Lower leg skin (tissue), 4 donors: Measurements from ENCODE around the gene CDNF. TPM values are rescaled to one million over a fixed set of nuclear protein-coding genes. Genes with fewer than 3 reads are reported as not detected.

Source experiments
- DNase-seq, 2 donors: peaks; one replicate each; pipeline ENCODE4 v3.0.0-alpha.2; 2019; ENCODE audit warnings: low spot score in 2 of 2
- H3K4me3 ChIP-seq: fragments of 200-600 bp; sonication (generic); 2 replicates; pipeline ENCODE4 v1.5.1; 2017; ENCODE audit warnings: mild to moderate bottlenecking, low read depth; ENCODE audit not compliant: poor library complexity, severe bottlenecking
- CTCF ChIP-seq, 3 donors: fragments of 450-650 bp; IDR thresholded peaks; one replicate each; pipeline ENCODE4 v1.5.1; 2016; ENCODE audit warnings: antibody characterized with exemption in 3 of 3, mild to moderate bottlenecking in 3 of 3, moderate library complexity in 2 of 3
- POLR2A ChIP-seq, 2 donors: fragments of 450-650 bp; IDR thresholded peaks; one replicate each; pipeline ENCODE4 v1.6.1; 2016 to 2017; ENCODE audit warnings: antibody characterized with exemption in 2 of 2, mild to moderate bottlenecking in 1 of 2, moderate library complexity in 1 of 2
- WGBS, 2 donors: methylation state at CpG; one replicate each; pipeline ENCODE4 v1.1.5; 2018; 5-methylcytosine and 5-hydroxymethylcytosine counted together
- intact Hi-C: fragments of 100-400 bp; cut with DNase I; formaldehyde crosslinking; loops from one replicate; pipeline ENCODE4 v1.15.0; 2023; ENCODE audit warnings: low total_unique reads
- total RNA-seq, 4 donors: library from RNA; depleted of rRNA; stranded (reverse); fragments of >200 nt; gene quantifications; one replicate each; pipeline ENCODE4 v1.1.0, GENCODE V29; 2016

The CDNF gene
- total RNA-seq, 4 donors from 2014 or later: 1.9 to 9.8 (median 3.9) TPM

- TF ChIP-seq CTCF (IDR thresholded peaks at IDR 0.05) (no peak), POLR2A (IDR thresholded peaks at IDR 0.05) (no peak)
- peak overlapping the region; percentile 60 for H3K4me3 ChIP-seq
- DNase-seq: no peak
- 20 to 22% methylated on average over 14 of the region's 14 CpGs for WGBS, 2 donors
- intact Hi-C loops: loop anchor here (5.0 to 10.0 kb wide), 2 partner anchors 292 to 330 kb away; partner anchors contain the start of gene NMT2
Observed at GRCh38 chr10:14837003-14837756, 657 bp downstream of the CDNF start.

DNA sequence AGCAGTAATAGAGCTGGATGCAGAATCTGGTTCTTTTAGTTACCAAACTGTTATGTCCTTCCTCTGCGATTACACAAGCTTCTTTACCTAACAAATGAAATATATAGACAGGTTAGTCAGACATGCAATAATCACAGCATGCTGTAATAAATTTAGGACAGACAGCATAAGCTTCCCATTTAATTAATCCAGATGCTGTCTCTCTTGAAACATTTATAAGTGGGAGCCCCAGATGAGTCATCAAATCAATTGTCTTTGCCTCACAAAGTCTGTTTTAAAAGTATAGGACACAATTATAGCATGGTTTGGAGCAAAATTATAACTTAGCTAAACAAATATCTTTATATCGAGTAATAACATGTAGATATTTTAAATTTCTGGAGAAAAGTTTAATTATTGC is 1.6 kb downstream of the CDNF start:
- no peak for TF ChIP-seq POLR2A (IDR thresholded peaks at IDR 0.05)
- H3K4me3 ChIP-seq: no peak overlapping the region
- 84 to 85% methylated on average over 2 of the region's 2 CpGs for WGBS, 2 donors
- intact Hi-C loops: loop anchor here (5.0 to 10.0 kb wide), 2 partner anchors 291 to 331 kb away; partner anchors contain the start of gene NMT2
- no peak for DNase-seq

GRCh38 chr10:14833106-14833505 is 4.7 kb downstream of the CDNF start:
- no peak for TF ChIP-seq CTCF (IDR thresholded peaks at IDR 0.05)
- TF ChIP-seq POLR2A (IDR thresholded peaks at IDR 0.05): no peak
- intact Hi-C loops: loop anchor here (10.0 kb wide), 1 partner anchor 288 kb away; no protein-coding TSS in a partner anchor
- WGBS, 2 donors: 77 to 83% methylated on average over 3 of the region's 3 CpGs
- no peak for DNase-seq
- H3K4me3 ChIP-seq: no peak overlapping the region

DNA sequence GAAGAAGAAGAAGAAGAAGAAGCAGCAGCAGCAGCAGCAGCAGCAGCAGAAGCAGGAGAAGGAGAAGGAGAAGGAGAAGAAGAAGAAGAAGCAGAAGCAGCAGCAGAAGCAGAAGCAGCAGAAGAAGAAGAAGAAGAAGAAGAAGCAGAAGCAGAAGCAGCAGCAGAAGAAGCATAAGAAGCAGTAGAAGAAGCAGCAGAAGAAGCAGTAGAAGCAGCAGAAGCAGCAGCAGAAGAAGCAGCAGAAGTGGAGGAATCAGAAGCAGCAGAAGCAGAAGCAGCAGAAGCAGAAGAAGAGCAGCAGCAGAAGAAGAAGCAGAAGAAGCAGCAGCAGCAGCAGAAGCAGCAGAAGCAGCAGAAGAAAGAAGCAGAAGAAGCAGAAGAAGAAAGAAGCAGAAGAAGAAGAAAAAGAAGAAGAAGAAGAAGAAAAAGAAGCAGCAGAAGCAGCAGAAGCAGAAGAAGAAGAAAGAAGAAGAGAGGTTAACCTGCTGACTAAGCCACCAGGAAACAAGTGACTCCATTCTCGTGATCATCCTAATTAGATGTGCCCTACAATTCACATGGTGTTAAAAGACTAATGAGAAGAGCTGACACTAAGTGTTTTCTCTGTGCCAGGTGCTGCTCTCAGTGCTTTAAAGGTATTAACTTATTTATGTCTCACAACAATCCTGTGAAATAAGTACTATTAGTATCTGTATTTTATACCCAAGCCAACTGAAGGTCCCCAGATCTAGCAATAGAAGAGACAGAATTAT is 11.6 kb downstream of the CDNF start:
- 65 to 68% methylated on average over 1 of the region's 1 CpG for WGBS, 2 donors
- DNase-seq: no peak
- intact Hi-C loops: loop anchor here (10.0 kb wide), 1 partner anchor 331 kb away; no protein-coding TSS in a partner anchor
- TF ChIP-seq CTCF (IDR thresholded peaks at IDR 0.05) (no peak), POLR2A (IDR thresholded peaks at IDR 0.05) (no peak)
- H3K4me3 ChIP-seq: no peak overlapping the region

DNA sequence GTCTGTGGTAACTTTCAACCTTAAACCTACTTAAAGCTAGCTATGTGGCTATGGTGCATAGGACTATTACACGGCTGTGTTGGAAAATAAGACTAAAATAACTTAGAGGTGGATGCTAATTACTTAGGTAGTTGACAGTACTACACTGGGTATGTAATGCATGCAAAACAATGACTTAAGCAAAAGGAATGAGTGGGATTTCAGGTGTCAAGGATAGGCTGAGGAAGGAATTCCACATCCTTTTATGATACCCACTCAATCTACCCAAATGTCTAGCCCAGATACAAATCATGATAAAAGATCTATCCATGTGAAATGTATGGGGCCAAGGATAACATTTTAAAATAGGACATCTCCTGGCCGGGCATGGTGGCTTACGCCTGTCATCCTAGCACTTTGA is 13.9 kb downstream of the CDNF start:
- no peak overlapping the region for H3K4me3 ChIP-seq
- intact Hi-C loops: loop anchor here (5.0 to 10.0 kb wide), 2 partner anchors 329 to 572 kb away; no protein-coding TSS in a partner anchor
- DNase-seq: no peak
- WGBS, 2 donors: 65 to 94% methylated on average over 3 of the region's 3 CpGs
- no peak for TF ChIP-seq POLR2A (IDR thresholded peaks at IDR 0.05)
- TF ChIP-seq CTCF (IDR thresholded peaks at IDR 0.05): no peak
